ENCODE data around the gene NR2F1-AS1.

The NR2F1-AS1 gene

GRCh38 chr5:93580927-93581445, at the start of gene NR2F1-AS1:
NR2F1-AS1 (minus strand) TSS chr5:93581219.
- FAIRE-seq, result no peak

- FAIRE-seq, result no peak
Observed at GRCh38 chr5:93626801-93627200, 45.8 kb upstream of the NR2F1-AS1 start.

- no peak for FAIRE-seq
Observed at GRCh38 chr5:93623153-93623552, 42.1 kb upstream of the NR2F1-AS1 start.

- FAIRE-seq, result no peak
Observed at GRCh38 chr5:93622240-93622885, 41.3 kb upstream of the NR2F1-AS1 start.

GRCh38 chr5:93621327-93621798, 40.3 kb upstream of the NR2F1-AS1 start:
- FAIRE-seq, result no peak

GRCh38 chr5:93620487-93621326, 39.7 kb upstream of the NR2F1-AS1 start:
- FAIRE-seq, result no peak

GRCh38 chr5:93616538-93617174, 35.6 kb upstream of the NR2F1-AS1 start:
- FAIRE-seq, result no peak

GRCh38 chr5:93612855-93613243, 31.8 kb upstream of the NR2F1-AS1 start:
- no peak for FAIRE-seq

- no peak for FAIRE-seq
Observed at GRCh38 chr5:93611976-93612854, 31.2 kb upstream of the NR2F1-AS1 start.

GRCh38 chr5:93611273-93611975, 30.4 kb upstream of the NR2F1-AS1 start:
- FAIRE-seq, result no peak

GRCh38 chr5:93610581-93611272, 29.7 kb upstream of the NR2F1-AS1 start:
- no peak for FAIRE-seq

- no peak for FAIRE-seq
Observed at GRCh38 chr5:93609762-93610161, 28.7 kb upstream of the NR2F1-AS1 start.

GRCh38 chr5:93608855-93609254, 27.8 kb upstream of the NR2F1-AS1 start:
- no peak for FAIRE-seq

GRCh38 chr5:93607367-93608258, 26.6 kb upstream of the NR2F1-AS1 start:
- FAIRE-seq, result no peak

- FAIRE-seq, result no peak
Observed at GRCh38 chr5:93606382-93606752, 25.3 kb upstream of the NR2F1-AS1 start.

GRCh38 chr5:93604644-93605515, 23.9 kb upstream of the NR2F1-AS1 start:
- FAIRE-seq, result no peak

GRCh38 chr5:93603793-93604643, 23.0 kb upstream of the NR2F1-AS1 start:
- no peak for FAIRE-seq
